Measurements from ENCODE around the gene PPP1R14B.

GRCh38 chr11:64284962-64285884, 38.5 kb upstream of the PPP1R14B start, which contains the start of gene GPR137:
- TF ChIP-seq POLR2A (IDR thresholded peaks at IDR 0.05), result no peak
- peak; percentile 16 for TF ChIP-seq EP300 (IDR thresholded peaks at IDR 0.05)
- peak in 1 of 3 donors; percentile 16 for TF ChIP-seq CTCF (IDR thresholded peaks at IDR 0.05)

Data from ovary (tissue), 3 donors.